Measurements from ENCODE around the gene SDK1.

SDK1 gene

GRCh38 chr7:3975371-3975770 is 674.3 kb downstream of the SDK1 start:
- TF ChIP-seq, protein P1, sequence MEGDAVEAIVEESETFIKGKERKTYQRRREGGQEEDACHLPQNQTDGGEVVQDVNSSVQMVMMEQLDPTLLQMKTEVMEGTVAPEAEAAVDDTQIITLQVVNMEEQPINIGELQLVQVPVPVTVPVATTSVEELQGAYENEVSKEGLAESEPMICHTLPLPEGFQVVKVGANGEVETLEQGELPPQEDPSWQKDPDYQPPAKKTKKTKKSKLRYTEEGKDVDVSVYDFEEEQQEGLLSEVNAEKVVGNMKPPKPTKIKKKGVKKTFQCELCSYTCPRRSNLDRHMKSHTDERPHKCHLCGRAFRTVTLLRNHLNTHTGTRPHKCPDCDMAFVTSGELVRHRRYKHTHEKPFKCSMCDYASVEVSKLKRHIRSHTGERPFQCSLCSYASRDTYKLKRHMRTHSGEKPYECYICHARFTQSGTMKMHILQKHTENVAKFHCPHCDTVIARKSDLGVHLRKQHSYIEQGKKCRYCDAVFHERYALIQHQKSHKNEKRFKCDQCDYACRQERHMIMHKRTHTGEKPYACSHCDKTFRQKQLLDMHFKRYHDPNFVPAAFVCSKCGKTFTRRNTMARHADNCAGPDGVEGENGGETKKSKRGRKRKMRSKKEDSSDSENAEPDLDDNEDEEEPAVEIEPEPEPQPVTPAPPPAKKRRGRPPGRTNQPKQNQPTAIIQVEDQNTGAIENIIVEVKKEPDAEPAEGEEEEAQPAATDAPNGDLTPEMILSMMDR (conservative IDR thresholded peaks at IDR 0.05; ENCODE audit: low read depth, low read length), result no peak
- H3K4me3 ChIP-seq (ENCODE audit: low read depth, low read length), result no peak overlapping the region
- no peak for DNase-seq (ENCODE audit: low read depth)

DNA sequence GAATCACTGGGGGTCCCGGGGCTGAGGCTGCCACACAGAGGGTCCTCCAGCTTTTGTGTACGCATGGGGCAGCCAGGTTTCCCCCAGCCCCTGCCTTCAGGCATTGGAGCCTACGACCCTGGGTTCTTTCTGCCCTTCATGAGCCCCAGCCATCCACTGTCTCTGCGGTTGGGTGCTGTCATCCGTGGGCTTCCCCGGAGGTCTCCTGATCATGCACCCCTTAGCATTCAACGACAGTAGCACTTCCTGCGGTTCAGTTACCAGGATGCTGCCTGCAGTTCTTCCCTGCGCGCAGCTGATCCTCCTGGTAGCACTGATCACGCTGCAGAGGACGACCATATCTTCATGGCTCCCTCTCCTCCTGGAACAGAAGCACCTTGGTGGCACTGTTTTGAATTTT is 676.3 kb downstream of the SDK1 start:
- no peak for DNase-seq (ENCODE audit: low read depth)
- H3K4me3 ChIP-seq (ENCODE audit: low read depth, low read length), result no peak overlapping the region
- TF ChIP-seq, protein P1 (conservative IDR thresholded peaks at IDR 0.05; ENCODE audit: low read depth, low read length), result no peak

DNA sequence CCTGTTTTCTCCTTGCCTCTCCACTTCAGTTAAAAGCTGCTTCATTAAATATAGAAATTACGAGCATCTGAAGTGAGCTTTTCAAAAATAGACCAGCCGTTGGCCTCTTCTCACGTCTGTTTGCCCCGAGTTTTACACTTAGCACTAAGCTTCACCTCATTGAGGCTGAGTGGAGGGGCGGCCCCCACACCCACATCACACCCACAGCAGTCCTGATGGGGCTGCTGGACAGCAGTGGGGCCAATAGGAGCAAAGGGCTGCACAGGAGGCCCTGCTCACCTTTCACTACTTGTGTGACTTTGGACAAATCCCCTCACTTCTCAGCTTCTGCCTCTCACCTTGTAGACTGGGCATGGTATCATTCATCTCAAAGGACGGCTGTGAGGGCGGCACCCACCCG is 677.8 kb downstream of the SDK1 start:
- TF ChIP-seq, protein P1 (conservative IDR thresholded peaks at IDR 0.05; ENCODE audit: low read depth, low read length), result no peak
- DNase-seq (ENCODE audit: low read depth), result no peak
- H3K4me3 ChIP-seq (ENCODE audit: low read depth, low read length), result no peak overlapping the region

DNA sequence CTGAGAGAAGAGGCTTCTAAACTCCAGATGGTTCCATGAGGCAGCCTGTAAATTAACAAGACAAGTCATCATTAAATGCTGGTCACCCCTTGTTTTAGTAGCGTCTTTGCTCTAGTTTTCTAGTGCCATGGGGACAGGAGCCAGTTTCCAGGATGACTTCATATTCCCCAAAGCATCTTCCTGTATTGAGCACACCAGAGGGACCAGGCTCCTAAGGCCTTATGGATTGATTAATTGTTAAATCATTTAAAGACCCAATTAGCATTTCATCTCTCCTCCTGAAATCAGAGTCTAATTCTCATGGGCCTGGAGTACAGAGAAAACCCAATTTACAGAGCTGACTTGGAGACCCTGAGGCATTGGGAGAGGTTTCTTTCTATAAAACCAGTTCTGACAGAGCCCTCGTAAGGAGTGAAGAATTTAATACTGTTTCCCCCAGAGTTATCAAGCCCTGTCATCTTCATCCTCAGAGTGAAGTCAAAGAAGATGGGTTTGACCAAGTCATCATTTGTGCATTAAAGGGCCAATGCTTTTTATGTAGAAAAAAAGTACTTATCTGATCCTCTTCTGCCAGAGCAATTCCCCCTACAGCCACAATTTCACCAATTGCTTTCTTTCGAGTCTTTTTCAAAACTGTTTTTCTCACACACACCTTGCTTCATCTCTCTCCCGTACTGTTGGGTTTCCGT is 678.7 kb downstream of the SDK1 start:
- DNase-seq (ENCODE audit: low read depth), result no peak
- no peak overlapping the region for H3K4me3 ChIP-seq (ENCODE audit: low read depth, low read length)
- TF ChIP-seq, protein P1 (conservative IDR thresholded peaks at IDR 0.05; ENCODE audit: low read depth, low read length), result no peak

GRCh38 chr7:3980300-3980643 is 679.2 kb downstream of the SDK1 start:
- TF ChIP-seq, protein P1 (conservative IDR thresholded peaks at IDR 0.05; ENCODE audit: low read depth, low read length), result no peak
- DNase-seq (ENCODE audit: low read depth), result no peak
- no peak overlapping the region for H3K4me3 ChIP-seq (ENCODE audit: low read depth, low read length)

DNA sequence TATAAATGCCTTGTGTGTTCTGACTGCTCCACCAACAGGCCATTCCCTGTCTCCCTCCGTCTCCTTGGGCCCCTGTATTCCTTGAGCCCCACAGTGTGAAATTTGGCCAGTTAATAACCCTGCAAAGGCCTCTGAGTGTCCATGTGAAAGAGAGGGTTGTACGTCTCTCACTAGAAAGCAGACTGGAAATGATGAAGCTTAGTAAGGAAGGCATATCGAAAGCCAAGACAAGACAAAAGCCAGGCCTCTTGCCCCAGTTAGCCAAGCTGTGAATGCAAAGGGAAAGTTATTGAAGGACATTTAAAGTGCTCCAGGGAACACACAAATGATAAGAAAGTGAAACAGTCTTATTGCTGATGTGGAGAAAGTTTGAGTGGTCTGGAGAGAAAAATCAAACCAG is 680.2 kb downstream of the SDK1 start:
- no peak for DNase-seq (ENCODE audit: low read depth)
- H3K4me3 ChIP-seq (ENCODE audit: low read depth, low read length), result no peak overlapping the region
- TF ChIP-seq, protein P1 (conservative IDR thresholded peaks at IDR 0.05; ENCODE audit: low read depth, low read length), result no peak

DNA sequence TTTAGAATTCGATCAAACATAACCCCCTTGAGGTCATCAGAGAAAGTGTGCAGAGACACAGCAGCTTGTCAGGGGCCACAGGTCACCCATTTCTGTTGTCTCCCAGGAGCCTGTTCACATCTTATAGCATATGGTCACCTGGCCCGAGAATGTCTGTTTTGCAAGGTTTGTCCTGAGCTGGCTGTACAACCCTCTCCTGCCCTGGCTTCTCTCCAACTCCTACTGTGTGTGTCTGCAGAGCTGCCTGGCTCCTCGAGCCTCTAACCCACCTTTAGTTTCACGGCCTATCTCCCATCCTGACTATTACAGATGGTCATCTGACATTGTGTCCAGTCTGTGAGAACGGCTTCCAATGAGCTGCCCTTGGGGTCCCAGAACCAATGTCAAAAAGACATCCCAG is 683.4 kb downstream of the SDK1 start:
- TF ChIP-seq, protein P1 (conservative IDR thresholded peaks at IDR 0.05; ENCODE audit: low read depth, low read length), result no peak
- no peak overlapping the region for H3K4me3 ChIP-seq (ENCODE audit: low read depth, low read length)

More for the DNA sequence above, 683.4 kb downstream of the SDK1 start:
- no peak for DNase-seq (ENCODE audit: low read depth)

Data from choroid plexus epithelial cell (primary cell).